Measurements from ENCODE around the gene MIER2. TPM values are rescaled to one million over a fixed set of nuclear protein-coding genes. Genes with fewer than 3 reads are reported as not detected.

Gene MIER2
- polyA plus RNA-seq, 3 donors = 3.6 to 21.9 (median 6.9) TPM

GRCh38 chr19:322616-323015 is 22.0 kb downstream of the MIER2 start:
- Histone ChIP-seq H3K4me3 (replicated peaks in 1 of 3; ENCODE audit: low read depth in 2 of 3, low read length in 3 of 3) (no peak overlapping the region), H3K4me1 (ENCODE audit: control insufficient read depth in 1 of 2, insufficient read depth in 2 of 2, low read length in 2 of 2) (no peaks in the 10 kb centered on the region), H4K20me1 (ENCODE audit: insufficient read depth, low read length) (peaks cover 65% of the 10 kb centered on the region), H3K79me2 (ENCODE audit: insufficient read depth, low read length) (no peaks in the 10 kb centered on the region), H3K9me3 (replicated peaks in 1 of 2; ENCODE audit: control insufficient read depth in 1 of 2, insufficient read depth in 1 of 2, low read length in 2 of 2) (peaks cover 0 to 8% of the 10 kb centered on the region in 2 donors), H3K36me3 (replicated peaks in 1 of 2; ENCODE audit: control insufficient read depth in 1 of 2, insufficient read depth in 2 of 2, low read length in 2 of 2) (peaks cover 60 to 90% of the 10 kb centered on the region in 2 donors), H3K27ac (ENCODE audit: low read depth in 1 of 2, low read length in 2 of 2) (no peak overlapping the region), H3K27me3 (ENCODE audit: control insufficient read depth in 2 of 2, insufficient read depth in 2 of 2, low read length in 2 of 2) (no peaks in the 10 kb centered on the region), H3K4me2 (replicated peaks; ENCODE audit: extremely low read depth, low read length, poor library complexity, severe bottlenecking) (no peak overlapping the region), H3K9ac (ENCODE audit: insufficient read depth, low read length, poor library complexity, severe bottlenecking) (no peak overlapping the region), H2AFZ (ENCODE audit: insufficient read depth, low read depth, low read length, poor library complexity, severe bottlenecking) (no peak overlapping the region)
- 98% methylated on average over 12 of the region's 13 CpGs for WGBS (ENCODE audit: insufficient coverage)
- TF ChIP-seq CTCF (IDR thresholded peaks at IDR 0.05) = no peak
- intact Hi-C loops (cut with micrococcal nuclease) = no loop called here
- Mint-ChIP-seq H3K4me1 (no peaks in the 10 kb centered on the region), H3K4me3 (no peak overlapping the region), H3K36me3 (peaks cover 34 to 46% of the 10 kb centered on the region in 2 donors), H3K27ac (no peak overlapping the region), H3K27me3 (ENCODE audit: low read depth in 3 of 3) (peaks cover 0 to 3% (median 2%) of the 10 kb centered on the region in 3 donors), H3K9me3 (peaks cover 4 to 12% (median 10%) of the 10 kb centered on the region in 7 donors)
- no peak for DNase-seq

GRCh38 chr19:318509-318774 is 26.2 kb downstream of the MIER2 start:
- intact Hi-C loops (cut with micrococcal nuclease) = no loop called here
- H3K79me2 ChIP-seq (ENCODE audit: insufficient read depth, low read length) = no peaks in the 10 kb centered on the region

More at GRCh38 chr19:318509-318774, 26.2 kb downstream of the MIER2 start:
- Histone ChIP-seq H3K9me3 (replicated peaks in 1 of 2; ENCODE audit: control insufficient read depth in 1 of 2, insufficient read depth in 1 of 2, low read length in 2 of 2) (peaks cover 0 to 4% of the 10 kb centered on the region in 2 donors), H3K4me3 (replicated peaks in 1 of 3; ENCODE audit: low read depth in 2 of 3, low read length in 3 of 3) (no peak overlapping the region), H2AFZ (ENCODE audit: insufficient read depth, low read depth, low read length, poor library complexity, severe bottlenecking) (no peak overlapping the region), H4K20me1 (ENCODE audit: insufficient read depth, low read length) (peaks cover 66% of the 10 kb centered on the region), H3K4me1 (ENCODE audit: control insufficient read depth in 1 of 2, insufficient read depth in 2 of 2, low read length in 2 of 2) (no peaks in the 10 kb centered on the region), H3K27ac (ENCODE audit: low read depth in 1 of 2, low read length in 2 of 2) (no peak overlapping the region), H3K9ac (ENCODE audit: insufficient read depth, low read length, poor library complexity, severe bottlenecking) (no peak overlapping the region), H3K36me3 (replicated peaks in 1 of 2; ENCODE audit: control insufficient read depth in 1 of 2, insufficient read depth in 2 of 2, low read length in 2 of 2) (peaks cover 53 to 88% of the 10 kb centered on the region in 2 donors), H3K4me2 (replicated peaks; ENCODE audit: extremely low read depth, low read length, poor library complexity, severe bottlenecking) (no peak overlapping the region), H3K27me3 (ENCODE audit: control insufficient read depth in 2 of 2, insufficient read depth in 2 of 2, low read length in 2 of 2) (no peaks in the 10 kb centered on the region)
- 92% methylated on average over 2 of the region's 5 CpGs for whole genome bisulfite sequencing (ENCODE audit: insufficient coverage)
- DNase-seq = no peak
- peaks cover 56 to 73% of the 10 kb centered on the region in 2 donors for H3K36me3 Mint-ChIP-seq
- no peaks in the 10 kb centered on the region for H3K4me1 Mint-ChIP-seq
- peaks cover 3 to 17% (median 5%) of the 10 kb centered on the region in 7 donors for H3K9me3 Mint-ChIP-seq
- H3K27me3 Mint-ChIP-seq (ENCODE audit: low read depth in 3 of 3) = peaks cover 2 to 3% (median 2%) of the 10 kb centered on the region in 3 donors
- H3K4me3 Mint-ChIP-seq = no peak overlapping the region
- H3K27ac Mint-ChIP-seq = no peak overlapping the region
- no peak for TF ChIP-seq CTCF (IDR thresholded peaks at IDR 0.05)

All from CD14-positive monocyte (primary cell).